ENCODE results near the gene BICDL1. TPM values are rescaled to one million over a fixed set of nuclear protein-coding genes. Genes with fewer than 3 reads are reported as not detected.
"Not testable (repeated sequence)": the region's sequence is repeated elsewhere in the genome, so short reads cannot be mapped to it uniquely, and the experiment has no call there.

Gene BICDL1
- polyA plus RNA-seq, 1 experiment, result not detected

- POLR2A ChIA-PET, result no interaction called here
- CTCF ChIA-PET, result no interaction called here
- H3K27me3 ChIP-seq (ENCODE audit: control insufficient read depth, insufficient read depth, low read length), result peaks cover 4% of the 10 kb centered on the region
- H3K4me3 ChIP-seq (ENCODE audit: low read depth, low read length), result no peak overlapping the region
- no peak for DNase-seq (ENCODE audit: low read depth, low spot score)
- H3K27ac ChIP-seq (ENCODE audit: low read depth, low read length), result no peak overlapping the region
- TF ChIP-seq, protein P1, sequence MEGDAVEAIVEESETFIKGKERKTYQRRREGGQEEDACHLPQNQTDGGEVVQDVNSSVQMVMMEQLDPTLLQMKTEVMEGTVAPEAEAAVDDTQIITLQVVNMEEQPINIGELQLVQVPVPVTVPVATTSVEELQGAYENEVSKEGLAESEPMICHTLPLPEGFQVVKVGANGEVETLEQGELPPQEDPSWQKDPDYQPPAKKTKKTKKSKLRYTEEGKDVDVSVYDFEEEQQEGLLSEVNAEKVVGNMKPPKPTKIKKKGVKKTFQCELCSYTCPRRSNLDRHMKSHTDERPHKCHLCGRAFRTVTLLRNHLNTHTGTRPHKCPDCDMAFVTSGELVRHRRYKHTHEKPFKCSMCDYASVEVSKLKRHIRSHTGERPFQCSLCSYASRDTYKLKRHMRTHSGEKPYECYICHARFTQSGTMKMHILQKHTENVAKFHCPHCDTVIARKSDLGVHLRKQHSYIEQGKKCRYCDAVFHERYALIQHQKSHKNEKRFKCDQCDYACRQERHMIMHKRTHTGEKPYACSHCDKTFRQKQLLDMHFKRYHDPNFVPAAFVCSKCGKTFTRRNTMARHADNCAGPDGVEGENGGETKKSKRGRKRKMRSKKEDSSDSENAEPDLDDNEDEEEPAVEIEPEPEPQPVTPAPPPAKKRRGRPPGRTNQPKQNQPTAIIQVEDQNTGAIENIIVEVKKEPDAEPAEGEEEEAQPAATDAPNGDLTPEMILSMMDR (IDR thresholded peaks at IDR 0.05; ENCODE audit: low read depth, low read length), result no peak
- H3K9me3 ChIP-seq (ENCODE audit: control insufficient read depth, insufficient read depth, low read length), result no peaks in the 10 kb centered on the region
Observed at GRCh38 chr12:120010661-120011230, 21.7 kb downstream of the BICDL1 start.

DNA sequence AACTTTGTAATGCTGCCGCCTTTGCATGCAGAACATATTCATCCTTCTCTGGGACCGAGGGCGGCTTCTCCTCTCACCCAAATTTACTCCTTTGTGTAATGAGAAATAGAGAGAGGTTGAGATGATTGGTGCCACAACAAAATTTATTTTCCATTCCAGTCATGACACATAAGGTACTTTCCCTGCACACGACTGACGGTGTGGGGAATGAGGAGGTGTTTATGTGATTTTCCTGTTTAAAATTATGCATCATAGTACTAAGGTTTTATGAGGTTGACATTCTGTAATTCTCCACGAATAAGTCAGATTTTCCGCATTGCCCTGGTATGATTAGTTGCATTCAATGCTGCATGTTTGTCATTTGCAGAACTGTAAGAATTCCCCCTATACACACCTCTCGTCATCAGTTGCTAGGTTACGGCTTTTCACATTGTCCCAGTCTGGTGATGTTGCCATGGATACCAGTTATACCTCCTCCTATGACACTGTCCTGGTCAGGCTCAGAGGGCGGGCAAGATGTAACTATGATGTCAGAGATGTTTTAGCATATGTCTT lies 23.1 kb downstream of the BICDL1 start:
- POLR2A ChIA-PET, result no interaction called here
- no peak overlapping the region for H3K4me3 ChIP-seq (ENCODE audit: low read depth, low read length)
- H3K9me3 ChIP-seq (ENCODE audit: control insufficient read depth, insufficient read depth, low read length), result no peaks in the 10 kb centered on the region
- CTCF ChIA-PET, result no interaction called here
- H3K27ac ChIP-seq (ENCODE audit: low read depth, low read length), result no peak overlapping the region
- TF ChIP-seq, protein P1 (IDR thresholded peaks at IDR 0.05; ENCODE audit: low read depth, low read length), result no peak
- DNase-seq (ENCODE audit: low read depth, low spot score), result no peak
- peaks cover 4% of the 10 kb centered on the region for H3K27me3 ChIP-seq (ENCODE audit: control insufficient read depth, insufficient read depth, low read length)

DNA sequence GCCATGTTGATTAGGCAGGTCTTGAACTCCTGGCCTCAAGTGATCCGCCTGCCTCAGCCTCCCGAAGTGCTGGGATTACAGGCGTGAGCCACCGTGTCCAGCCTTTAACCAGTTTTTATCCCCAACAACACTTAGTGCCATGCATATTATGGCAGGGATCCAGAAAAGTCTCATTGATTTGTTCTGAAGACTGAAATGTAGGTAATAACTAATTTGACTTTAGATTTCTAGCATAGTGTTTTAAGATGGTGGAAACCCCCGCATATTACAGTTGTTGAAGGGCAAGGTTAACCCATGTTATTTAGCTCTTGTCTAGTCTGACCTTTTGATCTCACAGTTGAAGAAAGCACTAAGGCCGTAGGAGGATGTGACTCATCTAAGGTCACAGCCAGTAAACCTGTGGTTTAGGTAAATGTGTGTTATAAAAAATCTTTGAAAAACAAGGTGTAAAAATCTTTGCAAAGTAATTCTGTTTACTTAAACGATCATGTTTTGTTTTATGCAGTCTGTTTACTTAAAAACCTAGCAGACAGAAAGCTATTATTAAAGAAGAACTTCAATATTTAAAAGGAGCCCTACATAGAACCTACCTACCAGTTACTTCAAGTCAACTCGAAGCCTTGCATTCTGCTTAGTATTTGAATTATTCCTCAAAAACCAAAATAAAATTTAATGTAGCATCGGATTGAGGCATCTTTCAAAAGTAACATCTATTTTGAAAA lies 24.8 kb downstream of the BICDL1 start:
- Histone ChIP-seq H3K4me3 (ENCODE audit: low read depth, low read length) (no peak overlapping the region), H3K9me3 (ENCODE audit: control insufficient read depth, insufficient read depth, low read length) (no peaks in the 10 kb centered on the region), H3K27me3 (ENCODE audit: control insufficient read depth, insufficient read depth, low read length) (peaks cover 4% of the 10 kb centered on the region), H3K27ac (ENCODE audit: low read depth, low read length) (no peak overlapping the region)
- DNase-seq (ENCODE audit: low read depth, low spot score), result no peak
- TF ChIP-seq, protein P1 (IDR thresholded peaks at IDR 0.05; ENCODE audit: low read depth, low read length), result no peak
- ChIA-PET CTCF (no interaction called here), POLR2A (no interaction called here)

DNA sequence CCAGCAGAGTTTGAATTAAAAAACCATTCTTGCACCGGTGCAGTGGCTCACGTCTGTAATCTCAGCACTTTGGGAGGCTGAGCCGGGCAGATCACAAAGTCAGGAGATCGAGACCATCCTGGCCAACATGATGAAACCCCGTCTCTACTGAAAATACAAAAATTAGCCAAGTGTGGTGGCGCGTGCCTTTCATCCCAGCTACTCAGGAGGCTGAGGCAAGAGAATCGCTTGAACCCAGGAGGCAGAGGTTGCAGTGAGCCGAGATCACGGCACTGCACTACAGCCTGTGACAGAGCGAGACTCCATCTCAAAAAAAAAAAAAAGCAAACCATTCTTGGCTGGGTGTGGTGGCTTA lies 25.3 kb downstream of the BICDL1 start:
- POLR2A ChIA-PET; CTCF ChIA-PET; H3K9me3 ChIP-seq (ENCODE audit: control insufficient read depth, insufficient read depth, low read length); H3K27me3 ChIP-seq (ENCODE audit: control insufficient read depth, insufficient read depth, low read length); H3K27ac ChIP-seq (ENCODE audit: low read depth, low read length); DNase-seq (ENCODE audit: low read depth, low spot score); H3K4me3 ChIP-seq (ENCODE audit: low read depth, low read length): not testable (repeated sequence)

DNA sequence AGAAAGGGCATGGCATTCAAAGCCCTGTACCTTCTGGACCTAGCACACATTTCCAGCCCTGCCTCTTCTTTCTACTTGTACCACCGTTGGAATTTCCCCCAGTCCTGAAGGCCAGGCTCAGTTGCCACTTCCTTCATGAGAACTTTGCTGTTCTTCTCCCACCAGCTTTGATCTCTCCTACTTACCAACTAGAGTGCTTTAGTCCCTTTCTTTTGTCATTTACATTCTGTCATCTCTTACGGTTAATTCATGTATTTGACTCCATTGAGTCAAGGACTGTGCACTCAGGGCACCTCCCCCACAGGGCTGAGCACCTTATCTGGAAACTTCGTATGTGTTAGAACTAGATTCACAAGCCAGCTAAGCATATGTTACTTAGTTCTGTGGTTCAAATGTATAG lies 26.3 kb downstream of the BICDL1 start:
- TF ChIP-seq, protein P1 (IDR thresholded peaks at IDR 0.05; ENCODE audit: low read depth, low read length), result no peak
- H3K9me3 ChIP-seq (ENCODE audit: control insufficient read depth, insufficient read depth, low read length), result no peaks in the 10 kb centered on the region
- no peaks in the 10 kb centered on the region for H3K27me3 ChIP-seq (ENCODE audit: control insufficient read depth, insufficient read depth, low read length)
- no peak for DNase-seq (ENCODE audit: low read depth, low spot score)
- no peak overlapping the region for H3K27ac ChIP-seq (ENCODE audit: low read depth, low read length)
- CTCF ChIA-PET, result no interaction called here
- no peak overlapping the region for H3K4me3 ChIP-seq (ENCODE audit: low read depth, low read length)
- POLR2A ChIA-PET, result no interaction called here

- H3K4me3 ChIP-seq (ENCODE audit: low read depth, low read length); DNase-seq (ENCODE audit: low read depth, low spot score); CTCF ChIA-PET; POLR2A ChIA-PET; H3K27ac ChIP-seq (ENCODE audit: low read depth, low read length); H3K9me3 ChIP-seq (ENCODE audit: control insufficient read depth, insufficient read depth, low read length); H3K27me3 ChIP-seq (ENCODE audit: control insufficient read depth, insufficient read depth, low read length): not testable (repeated sequence)
Observed at GRCh38 chr12:120016199-120016598, 27.2 kb downstream of the BICDL1 start.

Measured in AG04450 (cell line).